ENCODE data around the gene ARSG. TPM values are rescaled to one million over a fixed set of nuclear protein-coding genes. Genes with fewer than 3 reads are reported as not detected.
A peak's percentile ranks its signal among the peaks of the same experiment; 100 is the strongest.

ARSG gene
- total and polyA plus RNA-seq, 9 of the 15 experiments (the other 6 are each of a cell fraction or from before 2014, with no cell fraction given) = 1.0 to 5.6 (median 1.8) TPM

GRCh38 chr17:68437979-68438822 lies 146.9 kb downstream of the ARSG start (continued):
- TF ChIP-seq ZNF644 (tag; IDR thresholded peaks at IDR 0.05; ENCODE audit: low read depth) (no peak), EZH2 (IDR thresholded peaks at IDR 0.05; ENCODE audit: borderline replicate concordance, low read depth, low read length) (no peak), OTX1 (CRISPR knock-in tag; IDR thresholded peaks at IDR 0.05) (no peak), FOXA3 (CRISPR knock-in tag; conservative IDR thresholded peaks at IDR 0.05 in 1 of 2, IDR thresholded peaks at IDR 0.05 in 1 of 2) (no peak), ZC3H4 (CRISPR knock-in tag; IDR thresholded peaks at IDR 0.05; ENCODE audit: borderline replicate concordance) (no peak), L3MBTL2 (IDR thresholded peaks at IDR 0.05) (0 out of 2 replicates have a peak, but pooled peaks have one; percentile 49), ETS1 (conservative IDR thresholded peaks at IDR 0.05; ENCODE audit: control insufficient read depth, low read depth, low read length) (no peak; the same call in 1 of the 2 replicates), SMAD4 (CRISPR knock-in tag; conservative IDR thresholded peaks at IDR 0.05) (peak; percentile 85), SRF (CRISPR knock-in tag; IDR thresholded peaks at IDR 0.05) (no peak), ZBTB8A (IDR thresholded peaks at IDR 0.05; ENCODE audit: partially characterized antibody) (no peak), TAF7 (tag; IDR thresholded peaks at IDR 0.05) (no peak), SAFB2 (IDR thresholded peaks at IDR 0.05; ENCODE audit: borderline replicate concordance, low read depth, low read length, severe bottlenecking) (no peak), MYC (IDR thresholded peaks at IDR 0.05; ENCODE audit: low read depth, low read length) (peak; percentile 63; the same call in 1 of the 2 replicates), MYC (CRISPR knock-in tag; IDR thresholded peaks at IDR 0.05; ENCODE audit: borderline replicate concordance, low read depth) (no peak)
- TF ChIP-seq, protein P1, sequence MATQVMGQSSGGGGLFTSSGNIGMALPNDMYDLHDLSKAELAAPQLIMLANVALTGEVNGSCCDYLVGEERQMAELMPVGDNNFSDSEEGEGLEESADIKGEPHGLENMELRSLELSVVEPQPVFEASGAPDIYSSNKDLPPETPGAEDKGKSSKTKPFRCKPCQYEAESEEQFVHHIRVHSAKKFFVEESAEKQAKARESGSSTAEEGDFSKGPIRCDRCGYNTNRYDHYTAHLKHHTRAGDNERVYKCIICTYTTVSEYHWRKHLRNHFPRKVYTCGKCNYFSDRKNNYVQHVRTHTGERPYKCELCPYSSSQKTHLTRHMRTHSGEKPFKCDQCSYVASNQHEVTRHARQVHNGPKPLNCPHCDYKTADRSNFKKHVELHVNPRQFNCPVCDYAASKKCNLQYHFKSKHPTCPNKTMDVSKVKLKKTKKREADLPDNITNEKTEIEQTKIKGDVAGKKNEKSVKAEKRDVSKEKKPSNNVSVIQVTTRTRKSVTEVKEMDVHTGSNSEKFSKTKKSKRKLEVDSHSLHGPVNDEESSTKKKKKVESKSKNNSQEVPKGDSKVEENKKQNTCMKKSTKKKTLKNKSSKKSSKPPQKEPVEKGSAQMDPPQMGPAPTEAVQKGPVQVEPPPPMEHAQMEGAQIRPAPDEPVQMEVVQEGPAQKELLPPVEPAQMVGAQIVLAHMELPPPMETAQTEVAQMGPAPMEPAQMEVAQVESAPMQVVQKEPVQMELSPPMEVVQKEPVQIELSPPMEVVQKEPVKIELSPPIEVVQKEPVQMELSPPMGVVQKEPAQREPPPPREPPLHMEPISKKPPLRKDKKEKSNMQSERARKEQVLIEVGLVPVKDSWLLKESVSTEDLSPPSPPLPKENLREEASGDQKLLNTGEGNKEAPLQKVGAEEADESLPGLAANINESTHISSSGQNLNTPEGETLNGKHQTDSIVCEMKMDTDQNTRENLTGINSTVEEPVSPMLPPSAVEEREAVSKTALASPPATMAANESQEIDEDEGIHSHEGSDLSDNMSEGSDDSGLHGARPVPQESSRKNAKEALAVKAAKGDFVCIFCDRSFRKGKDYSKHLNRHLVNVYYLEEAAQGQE (IDR thresholded peaks at IDR 0.05; ENCODE audit: borderline replicate concordance) = no peak
- TF ChIP-seq, protein P1 (CRISPR knock-in tag; IDR thresholded peaks at IDR 0.05; ENCODE audit: low read depth) = no peak
